Activated naive CD8-positive, alpha-beta T cell treated with anti-CD3 and anti-CD28 coated beads, Interleukin-2, amount 50 U/mL, for 16 hours (primary cell): Measurements from ENCODE around the gene OPN4.

Source experiments
- DNase-seq: peaks from one replicate; pipeline ENCODE4 v3.0.0-alpha.2; 2020; ENCODE audit warnings: low read depth, low spot score

The OPN4 gene

DNA sequence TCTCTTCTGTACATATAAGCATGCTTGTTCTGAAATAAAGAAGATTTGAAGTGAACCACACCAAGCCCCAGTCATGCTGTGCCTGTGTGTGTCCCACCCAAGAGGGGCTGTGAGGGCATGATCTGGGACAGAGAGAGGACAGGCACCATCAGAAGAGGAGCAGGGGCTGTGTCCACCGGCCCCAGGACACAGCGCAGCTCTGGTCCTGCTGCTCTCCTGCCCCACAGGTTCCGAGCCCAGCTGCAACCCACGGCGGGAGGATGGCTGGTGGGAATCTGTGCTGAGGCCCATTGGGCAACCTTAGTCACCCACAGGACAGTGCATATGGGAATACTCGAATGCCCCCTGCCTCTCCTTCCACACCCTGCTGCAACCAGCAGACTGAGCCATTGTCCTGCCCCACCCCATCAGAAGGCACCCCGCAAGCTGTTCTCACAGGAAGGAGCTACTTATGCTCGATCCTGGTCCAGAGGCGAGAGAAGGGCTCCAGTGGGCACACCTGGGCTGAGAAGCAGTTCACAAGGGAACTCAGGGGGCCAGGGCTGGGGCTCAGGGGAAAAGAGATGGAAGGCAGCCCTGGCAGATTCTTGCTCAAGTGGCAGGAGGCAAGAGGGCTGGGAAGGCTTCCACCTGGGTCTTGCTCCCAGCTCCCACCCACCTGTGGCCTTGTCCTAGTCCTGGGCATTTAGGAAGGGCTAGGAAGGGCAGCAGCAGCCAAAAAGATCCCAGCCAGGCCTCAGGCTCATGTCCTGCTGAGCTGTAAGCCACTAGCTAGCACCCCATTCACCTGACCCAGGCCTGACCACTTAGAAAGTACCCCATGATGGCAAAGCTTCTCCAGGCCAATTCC, 45.9 kb downstream of the OPN4 start:
- no peak for DNase-seq

DNA sequence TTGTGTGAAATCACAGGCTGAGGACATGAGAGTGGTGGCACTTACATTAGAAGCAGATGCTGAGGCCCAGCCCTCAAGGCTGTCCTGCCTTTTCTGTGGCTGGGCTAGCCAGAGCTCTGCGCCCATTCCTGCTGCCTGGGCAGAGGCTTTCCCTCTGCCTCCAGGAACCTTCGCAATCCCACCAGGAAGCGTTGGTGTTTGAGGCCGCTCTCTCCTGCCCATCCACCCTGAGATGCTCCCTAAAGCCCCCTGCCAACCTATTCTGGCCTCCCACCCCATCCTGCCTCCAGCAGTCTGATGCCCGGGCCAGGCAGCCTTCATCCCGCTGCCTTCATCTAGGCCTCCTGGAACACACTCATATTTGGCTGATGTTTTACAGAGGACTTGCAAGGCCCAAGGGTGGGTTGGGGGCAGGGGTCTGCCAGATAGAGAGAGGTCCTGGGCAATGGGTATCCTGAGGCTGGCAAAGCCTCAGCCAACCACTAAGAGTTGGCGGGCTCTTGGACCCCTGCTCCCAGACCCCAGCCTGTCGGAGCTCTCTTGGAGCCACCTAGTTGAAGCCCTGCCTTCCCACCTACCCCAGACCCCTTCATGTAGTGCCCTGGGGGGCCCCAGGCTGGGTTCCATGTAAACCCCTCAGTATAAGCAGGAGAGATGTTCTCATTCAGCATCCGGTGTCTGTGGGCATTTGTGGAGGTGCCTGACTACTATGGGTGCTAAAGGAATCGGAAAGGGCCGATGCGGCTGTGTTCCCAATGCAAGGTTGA, 46.7 kb downstream of the OPN4 start:
- DNase-seq: no peak

DNA sequence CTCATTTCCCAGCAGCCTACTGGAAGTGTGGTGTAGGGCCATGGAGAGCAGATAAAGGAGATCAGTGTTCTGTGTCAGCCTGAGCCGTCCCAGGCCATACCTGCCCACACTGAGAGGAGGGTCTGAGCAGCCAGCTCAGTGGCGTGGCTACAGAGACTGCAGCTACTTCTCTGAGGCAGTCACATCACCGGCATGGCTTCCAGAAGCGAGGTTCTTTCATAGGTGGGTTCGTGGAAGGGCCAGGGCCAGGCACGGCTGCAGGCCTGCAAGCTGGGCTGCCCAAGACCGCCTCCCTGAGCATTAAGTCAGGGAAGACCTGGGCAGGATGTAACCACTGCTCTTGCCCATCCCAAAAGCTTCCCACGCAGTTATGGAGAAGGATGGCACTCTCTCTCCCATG, 48.8 kb downstream of the OPN4 start:
- DNase-seq: no peak

DNA sequence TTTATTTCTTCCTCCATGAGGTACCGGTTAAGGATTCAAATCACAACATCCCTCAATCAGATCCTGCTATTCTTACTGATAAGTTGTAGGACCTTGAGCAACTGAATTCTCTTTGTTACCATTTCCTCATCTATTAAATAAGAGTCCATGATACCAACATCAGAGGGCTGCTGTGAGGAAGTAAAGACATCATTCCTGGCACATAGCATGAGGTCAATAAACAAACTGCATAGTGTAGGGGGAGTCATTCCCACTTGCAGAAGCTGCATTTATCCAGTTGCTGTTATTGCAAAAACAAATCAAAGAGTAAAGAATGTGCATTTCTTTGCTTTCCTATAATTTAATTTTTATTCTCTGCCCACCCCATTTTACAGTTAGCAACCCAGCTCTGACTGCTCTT, 50.8 kb downstream of the OPN4 start:
- DNase-seq: no peak

DNA sequence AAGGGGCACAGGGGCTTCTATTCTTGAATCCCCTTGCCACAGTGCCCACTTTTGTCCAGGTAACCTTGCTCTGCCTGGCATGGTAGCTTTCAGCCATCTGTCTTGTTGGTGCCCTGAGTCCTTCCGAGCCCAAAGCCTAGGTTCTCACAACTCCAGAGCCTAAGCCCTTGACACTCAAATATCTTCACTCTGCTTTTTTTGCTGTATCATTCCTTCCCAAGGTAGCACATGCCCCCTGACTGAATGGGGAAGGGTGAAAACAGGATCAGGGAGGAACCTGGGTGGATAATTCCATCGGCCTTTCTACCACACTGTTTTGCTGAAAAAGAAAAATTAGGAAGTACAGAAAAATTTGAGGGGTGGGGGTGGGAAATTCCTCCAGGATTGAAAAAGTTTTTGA, 51.6 kb downstream of the OPN4 start:
- DNase-seq: no peak

DNA sequence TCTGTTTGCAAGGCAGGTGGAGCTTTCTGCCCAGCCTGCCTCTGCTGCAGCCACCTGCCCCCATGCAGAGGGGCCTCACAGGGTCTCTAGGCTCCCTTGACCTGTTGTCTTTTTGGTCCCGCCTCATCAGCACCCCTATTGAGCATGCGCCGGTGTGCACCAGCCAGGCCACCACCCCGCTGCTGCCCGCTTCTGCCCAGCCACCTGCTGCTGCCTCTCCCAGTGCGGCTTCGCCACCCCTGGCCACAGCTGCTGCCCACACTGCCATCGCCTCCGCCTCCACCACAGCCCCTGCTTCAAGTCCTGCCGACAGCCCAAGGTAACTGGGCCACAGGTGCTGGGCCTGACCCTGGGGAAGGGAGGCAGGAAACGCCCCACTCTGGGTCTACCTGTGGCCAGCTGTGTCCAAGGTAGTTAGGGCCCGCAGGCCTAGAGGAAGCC, 52.1 kb downstream of the OPN4 start:
- no peak for DNase-seq

DNA sequence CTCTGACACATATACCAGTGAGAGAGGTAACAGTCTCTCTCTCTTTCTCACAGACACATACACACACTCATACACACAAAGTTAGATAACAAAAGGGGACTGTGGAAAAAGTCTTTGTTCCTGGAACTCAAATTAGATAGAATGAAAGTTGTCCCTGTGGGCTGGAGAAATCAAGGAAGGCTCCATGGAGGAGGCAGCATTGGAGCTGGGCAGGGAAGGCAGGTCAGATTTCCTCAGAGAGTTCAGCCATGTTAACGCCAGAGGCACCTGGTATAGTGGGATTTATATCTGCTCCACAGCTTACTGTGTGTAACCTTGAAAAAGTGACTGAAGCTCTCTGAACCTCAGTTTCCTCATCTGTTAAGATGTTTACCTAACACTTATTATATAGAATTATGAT, 52.6 kb downstream of the OPN4 start:
- DNase-seq: no peak

DNA sequence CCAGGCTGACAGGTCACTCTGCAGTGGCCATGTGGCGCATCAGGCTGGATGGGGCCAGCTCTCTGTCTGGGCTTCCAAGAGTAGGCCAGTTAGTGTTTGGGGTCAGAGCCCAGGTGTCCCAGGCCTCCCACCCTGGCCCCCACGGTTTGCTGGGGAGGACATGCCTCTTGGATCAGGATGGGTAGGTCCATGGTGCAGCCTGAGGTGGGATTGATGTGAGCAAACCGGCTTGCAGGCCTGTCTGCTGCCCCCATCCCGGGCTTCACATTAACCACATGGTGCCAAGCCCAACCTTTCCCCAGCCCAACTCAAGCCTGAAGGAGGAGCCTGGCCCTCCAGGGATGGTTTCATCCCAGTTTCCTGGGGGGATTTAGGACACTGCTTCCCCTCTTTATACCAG, 53.2 kb downstream of the OPN4 start:
- no peak for DNase-seq

DNA sequence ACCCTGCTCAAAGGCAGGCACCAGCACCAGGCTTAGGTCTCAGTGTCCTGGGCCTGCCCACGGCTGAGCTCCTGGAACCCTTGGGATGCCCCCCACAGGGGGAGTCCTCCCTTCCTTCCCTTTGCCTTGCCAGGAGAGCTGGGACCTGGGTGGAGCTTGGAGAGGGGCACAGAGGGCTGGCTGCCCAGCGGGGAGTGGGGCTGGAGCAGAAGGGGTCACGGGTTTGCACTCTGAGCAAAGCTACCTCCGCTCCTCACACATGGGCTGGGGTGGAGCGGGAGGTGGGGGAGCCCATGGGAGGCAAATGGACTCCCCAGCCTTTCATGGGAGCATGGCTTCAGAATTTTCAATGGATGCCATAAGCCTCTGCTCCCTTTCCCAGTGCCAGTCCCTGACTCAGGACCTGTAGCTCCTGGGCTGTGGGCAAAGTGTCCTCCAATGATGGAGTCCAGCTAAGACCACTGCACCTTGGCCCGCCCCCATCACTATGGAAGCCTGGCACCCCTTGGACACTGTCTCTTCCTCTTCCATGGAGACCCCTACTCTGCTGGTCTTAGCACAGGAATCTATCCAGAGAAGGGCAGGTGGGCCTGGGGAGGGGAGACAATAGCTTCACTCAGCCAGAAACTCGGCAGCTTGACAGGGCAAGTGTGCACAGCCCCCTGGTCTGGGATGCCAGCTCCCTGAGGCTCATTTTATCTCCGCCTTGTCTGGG, 53.9 kb downstream of the OPN4 start:
- DNase-seq: no peak

DNA sequence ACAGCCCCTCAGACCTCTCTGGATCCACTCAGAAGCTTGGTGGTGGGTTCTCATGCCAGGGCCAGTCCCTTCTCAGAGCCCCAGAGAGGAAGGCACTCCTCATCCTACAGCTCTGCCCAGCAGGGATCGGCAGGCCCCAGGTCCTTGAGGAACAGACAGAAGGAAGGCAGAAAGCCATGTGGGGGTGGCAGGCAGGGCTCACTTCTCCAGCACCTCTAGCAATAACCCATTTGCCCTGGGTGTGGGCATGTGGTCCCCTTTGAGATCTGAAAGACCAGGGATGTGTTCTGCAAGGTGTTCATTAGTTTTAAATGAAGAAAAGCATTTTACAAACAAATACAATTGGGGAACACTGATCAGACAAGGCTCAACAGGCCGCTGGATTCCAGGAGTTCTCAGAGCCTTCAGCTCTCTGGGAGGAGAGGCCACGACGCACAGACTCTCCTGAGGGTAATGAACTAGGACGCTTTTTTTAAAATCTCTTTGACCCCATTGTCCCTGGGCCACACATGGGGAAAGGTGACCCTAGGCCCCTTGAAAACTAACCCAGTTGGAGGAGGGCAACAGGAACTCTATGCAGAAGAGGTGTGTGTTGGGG, 54.5 kb downstream of the OPN4 start:
- no peak for DNase-seq

DNA sequence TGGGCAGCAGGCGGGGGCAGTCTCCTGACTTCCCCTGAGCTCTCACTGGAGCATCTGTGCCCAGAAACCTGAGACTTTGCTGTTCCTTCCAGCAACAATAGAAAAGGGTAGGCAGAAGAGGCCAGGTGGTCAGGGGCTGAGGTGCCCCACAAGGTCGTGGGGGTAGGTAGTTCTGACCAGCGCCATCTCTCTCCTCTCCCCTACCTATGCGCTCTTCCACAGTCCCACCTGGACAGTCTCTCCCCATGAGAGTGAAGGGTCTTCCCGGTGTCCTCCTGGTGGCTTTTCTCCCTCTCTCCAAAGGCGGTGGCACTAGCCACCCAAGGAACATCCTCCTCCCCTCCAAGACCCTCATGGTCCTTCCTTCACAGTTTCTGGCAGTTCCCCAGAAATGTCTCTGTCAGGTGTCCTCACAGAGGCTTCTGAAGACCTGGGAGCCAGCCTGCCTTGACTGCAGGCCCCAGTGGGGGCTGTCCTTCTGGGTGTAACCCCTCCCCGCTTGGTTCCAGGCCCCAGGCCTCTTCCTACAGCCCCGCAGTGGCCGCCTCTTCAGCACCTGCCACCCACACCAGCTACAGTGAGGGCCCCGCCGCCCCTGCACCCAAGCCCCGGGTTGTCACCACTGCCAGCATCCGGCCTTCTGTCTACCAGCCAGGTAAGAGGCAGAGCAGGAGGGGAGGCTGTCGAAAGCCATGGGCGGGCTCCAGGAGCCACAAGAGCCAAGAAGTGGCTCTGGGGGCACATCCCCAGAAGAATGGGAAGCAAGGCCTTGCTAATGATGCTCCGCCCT, 55.2 kb downstream of the OPN4 start:
- no peak for DNase-seq

DNA sequence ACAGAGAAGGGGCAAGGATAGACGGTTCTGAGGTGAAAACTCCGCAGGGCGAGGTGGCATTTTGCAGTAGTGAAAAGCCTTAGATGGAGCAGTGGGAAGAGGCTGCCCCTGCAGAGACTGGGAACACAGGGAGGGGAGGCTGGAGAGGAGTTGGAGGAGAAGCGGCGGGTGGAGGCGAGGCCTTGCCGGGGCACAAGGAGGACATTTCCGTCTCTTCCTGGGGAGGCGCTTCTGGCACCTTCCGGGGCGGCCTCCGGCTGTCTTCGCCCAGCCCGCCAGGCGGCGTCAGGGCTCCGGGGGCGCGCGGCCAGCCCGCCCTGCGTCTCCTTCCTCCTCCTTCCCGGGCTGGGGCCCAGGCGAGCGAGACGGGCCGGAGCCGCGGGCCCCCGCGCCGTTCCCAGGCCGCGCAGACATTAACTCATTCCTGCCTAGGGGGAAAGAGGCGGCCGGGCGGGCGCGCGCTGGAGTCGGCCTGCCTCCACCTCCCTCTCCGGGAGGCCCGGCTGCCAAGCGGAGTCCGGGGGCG, 56.7 kb downstream of the OPN4 start:
- peak; percentile 59 for DNase-seq

DNA sequence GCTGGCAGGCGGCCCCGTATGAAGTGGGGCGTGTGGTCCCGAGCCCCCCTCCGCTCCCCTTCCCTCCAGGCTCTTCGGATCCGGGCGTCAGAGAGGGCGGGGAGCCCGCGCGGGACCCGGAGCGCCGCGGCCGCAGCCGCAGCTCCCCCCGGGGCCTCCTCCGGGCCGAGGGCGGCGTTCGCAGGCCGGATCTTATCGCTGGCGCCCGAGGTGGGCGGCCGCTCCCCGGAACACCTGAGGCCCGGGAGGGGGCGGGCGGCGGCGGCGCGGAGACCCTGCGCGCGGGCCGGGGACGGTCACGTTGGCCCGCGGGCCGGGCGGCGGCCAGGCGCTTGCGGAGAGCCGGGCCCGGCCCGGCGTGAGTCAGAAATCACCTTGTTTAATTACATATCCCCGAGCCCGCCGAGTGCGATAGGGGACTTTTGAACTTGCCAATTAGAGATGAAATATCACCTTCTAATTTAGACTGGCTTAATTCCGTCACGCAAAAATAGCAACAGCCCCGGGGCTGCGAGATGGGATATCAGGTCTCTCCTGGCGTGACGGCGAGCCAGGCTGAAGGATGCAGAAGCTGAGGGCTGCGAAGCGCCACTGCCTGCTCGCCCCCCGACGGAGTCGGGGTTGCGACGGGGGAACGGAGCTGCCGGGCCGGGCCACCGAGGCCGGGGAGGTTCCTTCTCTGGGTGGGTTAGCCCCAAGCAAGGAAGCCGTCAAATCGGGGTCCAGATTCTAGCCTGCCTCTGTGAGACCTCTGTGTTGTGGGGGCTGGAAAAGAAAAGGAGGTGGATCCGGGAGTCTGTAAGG, 57.4 kb downstream of the OPN4 start:
- no peak for DNase-seq

DNA sequence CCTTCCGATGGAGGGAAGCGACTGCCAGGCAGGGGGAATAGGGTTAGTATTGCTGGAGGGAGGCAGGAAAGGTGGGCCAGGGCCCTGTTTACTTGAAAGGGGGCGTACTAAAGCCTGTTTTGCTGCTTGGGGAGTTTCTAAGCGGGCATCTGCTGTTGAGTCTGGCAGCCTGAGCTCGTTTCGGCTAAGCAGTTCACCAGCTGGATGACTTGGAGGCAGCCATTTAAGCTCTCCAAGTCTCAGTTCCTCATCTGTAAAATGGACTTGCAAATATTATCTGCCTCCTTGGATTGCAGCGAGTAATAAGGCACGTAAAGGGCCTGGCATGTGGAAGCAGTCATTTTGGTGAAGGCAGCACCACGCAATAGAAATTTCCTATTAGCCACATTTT, 58.0 kb downstream of the OPN4 start:
- DNase-seq: no peak

DNA sequence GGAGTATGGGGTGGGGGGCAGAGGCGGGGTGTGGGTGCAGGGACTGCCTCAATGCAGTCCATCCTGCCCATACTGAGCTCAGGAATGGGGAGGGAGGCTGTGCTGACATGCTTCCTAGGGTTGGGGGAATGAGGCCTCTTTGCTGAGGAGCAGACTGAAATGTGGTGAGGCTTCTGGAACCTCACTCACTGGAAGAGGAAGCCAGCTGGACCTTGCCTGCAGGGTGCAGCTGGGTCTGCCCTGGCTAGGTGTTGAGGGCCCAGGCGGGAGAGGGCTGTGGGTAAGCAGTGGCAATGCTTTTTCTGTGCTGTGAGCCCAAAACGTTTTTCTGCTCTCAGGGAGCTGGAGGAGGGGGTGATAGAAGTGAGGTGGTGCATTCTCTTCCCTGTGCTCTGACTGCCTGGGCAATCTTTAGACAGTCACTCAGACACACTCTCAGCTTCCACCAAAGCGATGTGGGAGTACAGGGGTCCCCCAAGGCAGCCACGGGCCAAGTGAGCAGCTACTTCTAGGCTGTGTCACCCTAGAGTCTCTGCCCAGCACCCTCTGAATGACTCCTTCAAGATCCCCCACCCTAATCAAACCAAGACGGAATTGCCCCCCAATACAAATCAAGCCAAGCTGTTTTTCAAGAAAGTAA, 60.9 kb downstream of the OPN4 start:
- DNase-seq: no peak

DNA sequence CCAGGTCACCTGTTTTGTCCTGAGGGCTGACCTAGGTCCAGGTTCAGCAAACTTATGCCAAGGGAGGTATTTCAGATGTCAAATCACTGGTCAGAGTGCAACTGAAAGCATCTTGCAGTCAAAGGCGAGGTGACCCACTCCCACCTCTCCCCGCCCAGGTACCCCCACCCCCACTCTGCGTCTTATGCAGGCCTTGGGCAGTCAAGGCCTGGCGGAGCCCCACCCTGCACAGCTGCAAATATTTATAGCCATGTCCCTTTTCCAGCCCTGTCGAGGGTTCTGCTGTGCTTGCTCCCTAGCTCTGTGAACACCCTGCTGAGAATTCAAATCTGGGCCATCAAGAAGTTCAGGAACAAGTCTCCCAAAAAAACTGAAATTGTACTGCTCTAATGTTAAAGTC, 61.5 kb downstream of the OPN4 start:
- no peak for DNase-seq
